Caco-2 (cell line): ENCODE results near the gene IL17RC. TPM values are rescaled to one million over a fixed set of nuclear protein-coding genes. Genes with fewer than 3 reads are reported as not detected.
A peak's percentile ranks its signal among the peaks of the same experiment; 100 is the strongest.

ENCODE experiments used
- BruUV-seq: library from RNA; stranded (reverse); fragments of 400-500 nt; replicated peaks from 2 replicates; lab custom pipeline; 2021; lab: Mats Ljungman, UMichigan
- CTCF ChIA-PET: fragments of 300-600 bp; sonication (Branson Sonifier 250); formaldehyde crosslinking; loops from one replicate; lab custom pipeline; 2022; ENCODE audit warnings: antibody characterized with exemption; lab: Charles Lee
- POLR2A ChIA-PET: fragments of 300-600 bp; sonication (Branson Sonifier 250); formaldehyde crosslinking; loops from one replicate; lab custom pipeline; 2022; ENCODE audit warnings: antibody characterized with exemption; lab: Charles Lee
- DNase-seq, 2 experiments: peaks; one replicate each; pipeline versions ENCODE4 v3.0.0 to v3.0.0-alpha.2; 2020 to 2022
- H3K27me3 ChIP-seq: replicated peaks from 2 replicates; pipeline ENCODE4 v1.6.0; 2011; ENCODE audit warnings: low read length; ENCODE audit not compliant: control insufficient read depth, insufficient read depth
- H3K36me3 ChIP-seq: 2 replicates; pipeline ENCODE4 v1.5.1; 2011; ENCODE audit warnings: low read length; ENCODE audit not compliant: control insufficient read depth, insufficient read depth
- H3K4me1 ChIP-seq: fragments of 250-450 bp; sonication (Bioruptor Pico); 2 replicates; pipeline ENCODE4 v1.5.1; 2020; ENCODE audit warnings: mild to moderate bottlenecking
- H3K4me3 ChIP-seq: 2 replicates; pipeline ENCODE4 v1.5.1; 2011; ENCODE audit warnings: low read depth, mild to moderate bottlenecking, control low read depth, low read length
- H3K9me3 ChIP-seq: fragments of 250-450 bp; sonication (Bioruptor Pico); 2 replicates; pipeline ENCODE4 v1.5.1; 2020; ENCODE audit warnings: mild to moderate bottlenecking, moderate library complexity
- H3K27ac Mint-ChIP-seq: one replicate; pipeline ENCODE4 v1.8.0; 2022; ENCODE audit warnings: mixed read lengths; ENCODE audit not compliant: unreplicated experiment
- H3K27me3 Mint-ChIP-seq: one replicate; pipeline ENCODE4 v1.8.0; 2022; ENCODE audit warnings: mixed read lengths; ENCODE audit not compliant: insufficient read depth, unreplicated experiment
- H3K36me3 Mint-ChIP-seq: one replicate; pipeline ENCODE4 v1.8.0; 2022; ENCODE audit warnings: mild to moderate bottlenecking, mixed read lengths; ENCODE audit not compliant: insufficient read depth, unreplicated experiment
- H3K4me1 Mint-ChIP-seq: one replicate; pipeline ENCODE4 v1.8.0; 2022; ENCODE audit warnings: low read depth, mixed read lengths; ENCODE audit not compliant: unreplicated experiment
- H3K4me3 Mint-ChIP-seq: one replicate; pipeline ENCODE4 v1.8.0; 2022; ENCODE audit warnings: mild to moderate bottlenecking, moderate library complexity, mixed read lengths; ENCODE audit not compliant: unreplicated experiment
- H3K9me3 Mint-ChIP-seq: one replicate; pipeline ENCODE4 v1.8.0; 2022; ENCODE audit warnings: mixed read lengths; ENCODE audit not compliant: unreplicated experiment
- intact Hi-C: fragments of 100-400 bp; cut with micrococcal nuclease; formaldehyde crosslinking; loops from one replicate; pipeline ENCODE4 v1.10.0; 2022; ENCODE audit not compliant: unreplicated experiment
- total RNA-seq: library from RNA; stranded (reverse); gene quantifications from 2 replicates; pipeline ENCODE4 v1.2.3, GENCODE V29; 2022
- TF ChIP-seq, protein P1 (sequence below), 2 experiments: fragments of 200-600 bp in 1 of 2; IDR thresholded peaks; 1 replicate in 1 of 2; 2 replicates in 1 of 2; pipeline versions ENCODE4 v1.5.1 to v1.8.0; 2011 to 2022; ENCODE audit warnings: antibody characterized with exemption in 1 of 2, control low read depth in 1 of 2, inconsistent platforms in 1 of 2, low read depth in 1 of 2, low read length in 1 of 2, mild to moderate bottlenecking in 1 of 2, moderate library complexity in 1 of 2; ENCODE audit not compliant: insufficient read depth in 1 of 2, severe bottlenecking in 1 of 2, unreplicated experiment in 1 of 2

The IL17RC gene
- total RNA-seq, 1 experiment from 2014 or later = 11.3 TPM

DNA sequence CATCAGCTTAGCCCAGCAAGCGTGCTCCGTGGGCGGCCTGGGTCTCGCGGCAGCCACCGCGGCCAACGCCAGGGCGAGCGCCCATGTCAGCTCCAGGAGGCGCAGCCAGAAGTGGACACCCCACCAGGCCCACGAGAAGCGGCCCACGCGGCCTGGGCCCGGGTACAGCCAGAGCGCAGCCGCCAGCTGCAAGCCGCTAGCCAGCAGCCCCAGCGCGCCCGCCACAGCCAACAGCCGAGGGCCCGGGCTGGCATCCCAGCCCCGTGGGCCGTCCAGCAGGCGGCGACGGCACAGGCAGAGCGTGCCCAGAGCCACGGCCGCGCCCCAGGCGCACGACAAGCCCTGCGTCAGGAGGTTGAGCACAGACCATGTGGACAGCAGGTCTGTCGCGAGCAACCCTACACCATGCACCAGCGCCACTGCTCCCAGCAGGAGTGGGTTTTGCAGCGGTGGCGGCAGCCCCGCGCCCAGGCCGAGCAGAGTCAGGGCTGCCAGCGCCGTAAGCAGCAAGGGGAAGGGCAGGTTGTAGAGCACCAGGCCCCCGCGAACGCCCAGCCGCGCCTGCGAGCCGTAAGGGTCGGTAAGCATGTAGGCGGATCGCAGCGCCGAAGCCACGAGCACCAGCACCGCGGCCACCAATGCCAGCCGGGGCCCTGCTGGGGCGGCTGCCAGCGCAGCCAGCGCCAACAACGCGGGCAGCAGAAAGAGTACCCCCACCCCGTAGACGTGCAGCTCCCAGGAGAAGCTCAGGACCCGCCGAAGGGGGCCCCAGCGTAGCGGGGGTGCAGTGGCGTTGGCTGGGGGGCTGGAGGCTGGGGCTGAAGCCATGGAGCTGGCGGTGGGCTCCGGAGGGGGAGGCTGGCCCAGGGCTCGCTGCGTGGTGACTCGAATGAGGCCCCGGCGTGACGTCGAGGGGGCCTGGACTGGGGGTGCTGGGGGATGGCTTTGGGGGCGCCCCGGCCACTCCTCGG is 30.4 kb downstream of the IL17RC start:
- Histone ChIP-seq H3K9me3 (no peaks in the 10 kb centered on the region), H3K27me3 (no peaks in the 10 kb centered on the region), H3K36me3 (no peaks in the 10 kb centered on the region; the same call in 1 of the 2 replicates), H3K4me1 (0 out of 2 replicates have a peak, but pooled peaks cover 6% of the 10 kb centered on the region), H3K4me3 (peak overlapping the region; percentile 60)
- no TSS peak for BruUV-seq
- Mint-ChIP-seq H3K4me1 (no peaks in the 10 kb centered on the region), H3K9me3 (no peaks in the 10 kb centered on the region), H3K4me3 (peak overlapping the region; percentile 83), H3K27me3 (no peaks in the 10 kb centered on the region), H3K27ac (no peak overlapping the region), H3K36me3 (peaks cover 15% of the 10 kb centered on the region)
- ChIA-PET CTCF (interaction anchor here (0.6 to 2.6 kb wide), 21 partner anchors 8 to 215 kb away, joined by 3 to 81 read pairs (median 6); partner anchors contain the start of genes ARPC4, CRELD1, IL17RC and IL17RE), POLR2A (interaction anchor here (0.7 to 1.8 kb wide), 7 partner anchors 14 to 198 kb away, joined by 3 to 49 read pairs (median 3); partner anchors contain the start of genes ARPC4, CRELD1, EMC3 and OGG1)
- peak; percentile 80 to 87 for DNase-seq
- TF ChIP-seq, protein P1, sequence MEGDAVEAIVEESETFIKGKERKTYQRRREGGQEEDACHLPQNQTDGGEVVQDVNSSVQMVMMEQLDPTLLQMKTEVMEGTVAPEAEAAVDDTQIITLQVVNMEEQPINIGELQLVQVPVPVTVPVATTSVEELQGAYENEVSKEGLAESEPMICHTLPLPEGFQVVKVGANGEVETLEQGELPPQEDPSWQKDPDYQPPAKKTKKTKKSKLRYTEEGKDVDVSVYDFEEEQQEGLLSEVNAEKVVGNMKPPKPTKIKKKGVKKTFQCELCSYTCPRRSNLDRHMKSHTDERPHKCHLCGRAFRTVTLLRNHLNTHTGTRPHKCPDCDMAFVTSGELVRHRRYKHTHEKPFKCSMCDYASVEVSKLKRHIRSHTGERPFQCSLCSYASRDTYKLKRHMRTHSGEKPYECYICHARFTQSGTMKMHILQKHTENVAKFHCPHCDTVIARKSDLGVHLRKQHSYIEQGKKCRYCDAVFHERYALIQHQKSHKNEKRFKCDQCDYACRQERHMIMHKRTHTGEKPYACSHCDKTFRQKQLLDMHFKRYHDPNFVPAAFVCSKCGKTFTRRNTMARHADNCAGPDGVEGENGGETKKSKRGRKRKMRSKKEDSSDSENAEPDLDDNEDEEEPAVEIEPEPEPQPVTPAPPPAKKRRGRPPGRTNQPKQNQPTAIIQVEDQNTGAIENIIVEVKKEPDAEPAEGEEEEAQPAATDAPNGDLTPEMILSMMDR (IDR thresholded peaks at IDR 0.05; ENCODE audit: insufficient read depth in 1 of 2, low read depth in 1 of 2, low read length in 1 of 2, severe bottlenecking in 1 of 2, unreplicated experiment in 1 of 2) = peak; percentile 55 to 56
- intact Hi-C loops = loop anchor here (1.0 to 2.0 kb wide), 2 partner anchors 17 to 31 kb away; partner anchors contain the start of gene IL17RC

DNA sequence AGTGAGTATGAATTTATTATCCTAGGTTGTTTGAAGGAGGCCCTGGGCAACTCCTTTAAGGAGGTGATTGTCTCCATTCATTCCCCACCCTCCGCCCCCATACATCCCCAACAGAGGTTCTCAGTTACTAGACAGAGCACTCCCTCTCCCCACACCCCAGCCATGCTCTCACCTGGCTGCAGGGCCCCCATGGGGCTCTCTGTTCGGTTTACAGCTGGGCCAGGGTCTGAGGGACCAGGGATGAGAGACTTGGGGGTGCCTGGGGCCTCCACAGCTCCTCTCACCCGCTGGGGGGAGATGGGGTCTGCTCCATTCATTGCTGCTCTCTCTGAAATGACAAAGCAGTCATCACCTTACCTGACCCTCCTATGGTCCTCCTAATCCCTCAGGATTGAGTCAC is 31.7 kb downstream of the IL17RC start:
- BruUV-seq = TSS peak; percentile 18
- CTCF ChIA-PET = interaction anchor here (0.6 kb wide), 1 partner anchor 120 kb away, joined by 3 read pairs; no protein-coding TSS in a partner anchor
- H3K27ac Mint-ChIP-seq = no peak overlapping the region
- H3K36me3 Mint-ChIP-seq = peaks cover 21% of the 10 kb centered on the region
- POLR2A ChIA-PET = interaction anchor here (0.5 kb wide), 1 partner anchor 76 kb away, joined by 3 read pairs; no protein-coding TSS in a partner anchor
- no peaks in the 10 kb centered on the region for H3K27me3 Mint-ChIP-seq
- intact Hi-C loops = no loop called here
- no peaks in the 10 kb centered on the region for H3K9me3 ChIP-seq
- no peak overlapping the region for H3K4me3 ChIP-seq
- no peaks in the 10 kb centered on the region for H3K9me3 Mint-ChIP-seq
- no peaks in the 10 kb centered on the region for H3K4me1 Mint-ChIP-seq
- 0 out of 2 replicates have a peak, but pooled peaks cover 6% of the 10 kb centered on the region for H3K4me1 ChIP-seq
- TF ChIP-seq, protein P1 (IDR thresholded peaks at IDR 0.05; ENCODE audit: insufficient read depth in 1 of 2, low read depth in 1 of 2, low read length in 1 of 2, severe bottlenecking in 1 of 2, unreplicated experiment in 1 of 2) = no peak
- H3K4me3 Mint-ChIP-seq = peak overlapping the region; percentile 83
- no peak for DNase-seq
- H3K36me3 ChIP-seq = no peaks in the 10 kb centered on the region; the same call in 1 of the 2 replicates
- no peaks in the 10 kb centered on the region for H3K27me3 ChIP-seq

DNA sequence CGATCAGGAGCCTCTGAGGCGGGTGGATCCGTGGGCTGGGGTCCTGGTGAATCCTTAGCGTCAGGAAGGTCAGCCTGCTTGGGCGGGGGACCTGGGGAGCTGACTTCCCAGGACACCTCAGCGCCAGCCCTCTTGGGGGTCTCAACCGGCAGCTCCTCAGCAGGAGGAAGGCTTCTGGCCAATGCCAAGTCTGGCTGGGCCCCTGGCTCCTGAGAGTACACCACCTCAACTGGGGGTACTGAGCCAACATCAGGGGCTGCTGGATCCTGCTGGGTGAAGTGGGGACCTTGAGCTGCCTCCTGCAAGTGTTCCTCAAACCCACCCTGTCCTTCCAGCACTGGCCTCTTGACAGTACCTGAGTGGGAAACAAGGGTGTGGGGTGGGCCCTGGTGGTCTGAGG is 32.2 kb downstream of the IL17RC start:
- Mint-ChIP-seq H3K27ac (no peak overlapping the region), H3K9me3 (no peaks in the 10 kb centered on the region), H3K27me3 (no peaks in the 10 kb centered on the region), H3K4me3 (no peak overlapping the region), H3K4me1 (no peaks in the 10 kb centered on the region), H3K36me3 (peaks cover 21% of the 10 kb centered on the region)
- ChIA-PET POLR2A (interaction anchor here (0.5 to 0.6 kb wide), 3 partner anchors 34 to 305 kb away, joined by 3 to 13 read pairs (median 3); no protein-coding TSS in a partner anchor), CTCF (no interaction called here)
- intact Hi-C loops = no loop called here
- no TSS peak for BruUV-seq
- Histone ChIP-seq H3K4me1 (0 out of 2 replicates have a peak, but pooled peaks cover 6% of the 10 kb centered on the region), H3K4me3 (no peak overlapping the region), H3K27me3 (no peaks in the 10 kb centered on the region), H3K9me3 (no peaks in the 10 kb centered on the region), H3K36me3 (no peaks in the 10 kb centered on the region; the same call in 1 of the 2 replicates)
- TF ChIP-seq, protein P1 (IDR thresholded peaks at IDR 0.05; ENCODE audit: insufficient read depth in 1 of 2, low read depth in 1 of 2, low read length in 1 of 2, severe bottlenecking in 1 of 2, unreplicated experiment in 1 of 2) = no peak
- no peak for DNase-seq
